Duodenal mucosa (tissue), 2 donors: ENCODE measurements around the gene PRSS16.
"Not testable (repeated sequence)": the region's sequence is repeated elsewhere in the genome, so short reads cannot be mapped to it uniquely, and the experiment has no call there.

Experiments used
- H3K27ac ChIP-seq: one replicate; pipeline ENCODE4 v1.7.0; 2013; ENCODE audit warnings: low read depth, low read length
- H3K27me3 ChIP-seq, 2 donors: one replicate each; pipeline ENCODE4 v1.7.0; 2013; ENCODE audit warnings: low read length in 2 of 2, control low read depth in 1 of 2; ENCODE audit not compliant: insufficient read depth in 2 of 2, control insufficient read depth in 1 of 2
- H3K36me3 ChIP-seq, 2 donors: one replicate each; pipeline ENCODE4 v1.7.0; 2013; ENCODE audit warnings: low read length in 2 of 2, control low read depth in 1 of 2; ENCODE audit not compliant: insufficient read depth in 2 of 2, control insufficient read depth in 1 of 2
- H3K4me1 ChIP-seq, 2 donors: one replicate each; pipeline ENCODE4 v1.7.0; 2013; ENCODE audit warnings: low read length in 2 of 2, control low read depth in 1 of 2; ENCODE audit not compliant: insufficient read depth in 2 of 2, control insufficient read depth in 1 of 2
- H3K4me3 ChIP-seq, 2 donors: one replicate each; pipeline ENCODE4 v1.7.0; 2013; ENCODE audit warnings: low read length in 2 of 2, low read depth in 1 of 2
- H3K9ac ChIP-seq, 2 donors: one replicate each; pipeline ENCODE4 v1.7.0; 2013; ENCODE audit warnings: low read length in 2 of 2, low read depth in 1 of 2
- H3K9me3 ChIP-seq, 2 donors: one replicate each; pipeline ENCODE4 v1.7.0; 2013; ENCODE audit warnings: low read length in 2 of 2, control low read depth in 1 of 2; ENCODE audit not compliant: control insufficient read depth in 1 of 2

Gene PRSS16

DNA sequence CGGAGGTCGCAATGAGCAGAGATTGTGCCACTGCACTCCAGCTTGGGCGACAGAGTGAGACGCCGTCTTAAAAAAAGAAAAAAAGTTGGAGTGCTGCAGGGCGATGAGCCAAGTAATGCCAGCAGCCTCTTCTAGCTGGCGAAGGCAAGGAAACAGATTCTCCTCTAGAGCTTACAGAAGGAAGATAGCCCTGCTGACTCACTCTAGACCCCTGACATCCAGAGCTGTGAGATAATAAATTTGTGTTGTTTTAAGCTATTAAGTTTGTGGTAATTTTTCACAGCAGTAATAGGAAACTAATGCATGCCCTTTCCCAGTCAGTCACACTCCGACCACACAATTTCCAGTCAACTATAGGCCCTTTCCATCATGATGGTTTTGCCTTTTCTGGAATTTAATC lies 16.4 kb downstream of the PRSS16 start:
- Histone ChIP-seq H3K27me3 (peaks cover 20 to 39% of the 10 kb centered on the region in 2 donors), H3K4me3 (no peak overlapping the region), H3K27ac (no peak overlapping the region), H3K9me3 (no peaks in the 10 kb centered on the region), H3K4me1 (no peaks in the 10 kb centered on the region), H3K36me3 (no peaks in the 10 kb centered on the region), H3K9ac (no peak overlapping the region)

DNA sequence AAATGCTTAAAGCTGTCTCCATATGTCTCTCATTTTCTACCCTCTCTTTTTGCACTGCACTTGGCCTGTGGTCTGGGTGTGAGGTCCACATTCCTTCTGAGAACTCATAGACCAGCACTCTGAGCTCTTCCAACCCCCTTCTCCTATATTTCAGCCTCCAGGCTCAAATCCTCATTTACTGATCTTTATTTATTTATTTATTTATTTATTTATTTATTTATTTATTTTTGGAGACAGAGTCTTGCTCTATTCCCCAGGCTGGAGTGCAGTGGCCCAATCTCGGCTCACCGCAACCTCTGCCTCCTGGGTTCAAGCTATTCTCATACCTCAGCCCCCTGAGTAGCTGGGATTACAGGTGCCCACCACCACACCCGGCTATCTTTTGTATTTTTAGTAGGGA lies 19.5 kb downstream of the PRSS16 start:
- not testable (repeated sequence) for H3K4me1 ChIP-seq, H3K4me3 ChIP-seq, H3K36me3 ChIP-seq, H3K27ac ChIP-seq, H3K9ac ChIP-seq, H3K9me3 ChIP-seq
- H3K27me3 ChIP-seq = peaks cover 26 to 27% of the 10 kb centered on the region in 2 donors

DNA sequence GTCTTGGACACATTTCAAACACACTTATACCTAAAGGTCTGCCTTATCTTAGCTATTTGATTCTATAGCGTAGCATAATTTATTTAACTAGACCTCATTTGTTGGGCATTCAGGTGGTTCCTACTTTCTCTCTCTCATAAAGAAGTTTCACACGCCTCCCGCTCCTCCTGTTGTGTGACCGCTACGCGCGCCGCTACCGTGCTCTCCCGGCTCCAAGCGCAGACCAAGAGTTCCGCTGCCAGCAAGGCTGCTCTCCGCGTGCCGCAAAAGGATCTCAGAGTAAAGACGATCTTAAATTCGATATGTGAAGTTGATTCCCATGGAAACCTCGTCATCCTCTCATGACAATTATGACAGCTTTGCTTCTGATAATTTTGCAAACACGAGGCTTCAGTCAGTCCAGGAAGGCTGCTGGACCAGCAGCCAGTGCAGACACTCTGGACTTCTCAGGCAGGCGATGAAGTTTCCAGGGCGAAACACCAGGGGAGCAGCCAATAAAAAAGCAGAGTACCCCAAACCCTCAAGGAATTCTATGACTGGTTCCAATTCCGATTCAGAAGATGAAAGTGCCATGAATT lies 20.4 kb downstream of the PRSS16 start:
- Histone ChIP-seq H3K9me3 (no peaks in the 10 kb centered on the region), H3K9ac (no peak overlapping the region), H3K4me3 (no peak overlapping the region), H3K27me3 (peaks cover 33 to 34% of the 10 kb centered on the region in 2 donors), H3K27ac (no peak overlapping the region), H3K4me1 (no peaks in the 10 kb centered on the region), H3K36me3 (no peaks in the 10 kb centered on the region)

DNA sequence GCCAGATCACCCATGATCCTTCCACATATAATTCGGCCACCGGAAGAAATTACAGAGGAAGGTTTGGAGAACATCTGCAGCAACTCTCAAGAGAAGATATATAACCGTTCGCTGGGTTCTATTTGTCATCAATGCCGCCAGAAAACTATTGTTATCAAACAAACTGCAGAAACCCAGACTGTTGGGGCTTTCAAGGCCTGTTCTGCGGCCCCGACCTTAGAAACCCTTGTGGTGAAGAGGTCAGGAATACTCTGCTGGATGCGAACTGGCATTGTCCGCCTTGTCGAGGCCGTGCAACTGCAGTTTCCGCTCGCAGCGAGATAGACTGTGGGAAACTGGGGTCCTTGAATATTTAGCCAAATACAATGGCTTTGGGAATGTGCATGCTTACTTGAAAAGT lies 21.3 kb downstream of the PRSS16 start:
- no peaks in the 10 kb centered on the region for H3K9me3 ChIP-seq
- H3K36me3 ChIP-seq = no peaks in the 10 kb centered on the region
- H3K27me3 ChIP-seq = peaks cover 30 to 40% of the 10 kb centered on the region in 2 donors
- no peak overlapping the region for H3K27ac ChIP-seq
- H3K4me3 ChIP-seq = no peak overlapping the region
- no peak overlapping the region for H3K9ac ChIP-seq
- H3K4me1 ChIP-seq = no peaks in the 10 kb centered on the region

DNA sequence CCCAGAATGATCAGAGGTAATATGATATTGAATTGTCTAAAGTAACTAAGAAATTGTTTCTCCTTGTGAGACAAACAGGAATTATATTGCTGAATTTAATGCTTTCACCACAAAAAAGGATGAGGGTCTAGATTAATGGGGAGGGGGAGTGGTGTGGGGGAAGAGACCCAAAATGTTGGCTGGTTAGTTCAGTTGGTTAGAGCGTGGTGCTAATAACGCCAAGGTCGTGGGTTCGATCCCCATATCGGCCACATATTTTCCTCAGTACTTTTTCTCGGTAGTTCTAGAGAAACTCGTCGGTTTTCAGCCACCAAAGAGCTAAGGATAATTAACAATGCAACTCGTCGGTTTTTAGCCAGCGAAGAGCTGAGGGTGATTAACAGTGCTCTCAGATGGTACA lies 26.3 kb downstream of the PRSS16 start:
- Histone ChIP-seq H3K36me3 (no peaks in the 10 kb centered on the region), H3K9me3 (no peaks in the 10 kb centered on the region), H3K27ac (no peak overlapping the region), H3K4me1 (no peaks in the 10 kb centered on the region), H3K27me3 (peaks cover 18 to 46% of the 10 kb centered on the region in 2 donors), H3K9ac (no peak overlapping the region), H3K4me3 (no peak overlapping the region)

DNA sequence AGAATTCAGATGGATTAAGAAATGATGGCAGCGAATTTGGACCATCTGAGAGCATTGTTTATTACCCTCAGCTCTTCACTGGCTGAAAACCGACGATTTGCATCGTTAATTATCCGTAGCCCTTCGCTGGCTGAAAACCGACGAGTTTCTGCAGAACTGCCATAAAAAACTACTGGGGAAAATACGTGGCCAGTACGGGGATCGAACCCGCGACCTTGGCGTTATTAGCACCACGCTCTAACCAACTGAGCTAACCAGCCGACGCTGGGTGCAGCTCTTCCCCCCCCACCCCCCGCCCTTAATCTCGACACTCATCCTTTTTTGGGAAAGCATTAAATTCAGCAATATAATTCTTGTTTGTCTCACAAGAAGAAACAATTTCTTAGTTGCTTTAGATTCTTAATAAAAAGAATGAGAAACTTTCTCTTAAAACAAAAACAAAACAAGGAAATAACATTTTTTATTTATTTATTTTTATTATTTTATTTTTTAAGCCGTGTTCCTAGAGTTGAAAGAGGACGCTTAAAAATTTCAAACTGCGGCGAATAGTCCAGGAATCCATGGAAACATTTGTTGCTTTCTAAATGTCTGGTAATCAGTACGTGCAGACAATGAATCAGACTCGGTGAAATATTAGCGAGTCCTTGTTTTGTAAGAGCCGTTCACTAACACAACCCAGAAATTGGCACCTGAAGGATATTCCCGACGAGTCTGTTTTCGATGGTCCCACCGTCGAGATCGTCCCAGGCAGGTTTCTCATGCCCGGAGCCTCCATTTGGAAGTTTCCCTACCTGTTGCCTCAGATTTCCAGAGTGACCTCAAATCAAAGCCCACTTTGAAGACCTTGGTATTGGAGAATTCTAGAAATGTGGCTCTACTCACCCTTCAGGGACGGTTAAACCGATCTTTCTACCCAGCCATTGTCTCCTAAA lies 27.8 kb downstream of the PRSS16 start:
- Histone ChIP-seq H3K36me3 (no peaks in the 10 kb centered on the region), H3K4me3 (no peak overlapping the region), H3K9me3 (no peaks in the 10 kb centered on the region), H3K4me1 (no peaks in the 10 kb centered on the region), H3K27me3 (peaks cover 21 to 57% of the 10 kb centered on the region in 2 donors), H3K9ac (no peak overlapping the region), H3K27ac (no peak overlapping the region)

DNA sequence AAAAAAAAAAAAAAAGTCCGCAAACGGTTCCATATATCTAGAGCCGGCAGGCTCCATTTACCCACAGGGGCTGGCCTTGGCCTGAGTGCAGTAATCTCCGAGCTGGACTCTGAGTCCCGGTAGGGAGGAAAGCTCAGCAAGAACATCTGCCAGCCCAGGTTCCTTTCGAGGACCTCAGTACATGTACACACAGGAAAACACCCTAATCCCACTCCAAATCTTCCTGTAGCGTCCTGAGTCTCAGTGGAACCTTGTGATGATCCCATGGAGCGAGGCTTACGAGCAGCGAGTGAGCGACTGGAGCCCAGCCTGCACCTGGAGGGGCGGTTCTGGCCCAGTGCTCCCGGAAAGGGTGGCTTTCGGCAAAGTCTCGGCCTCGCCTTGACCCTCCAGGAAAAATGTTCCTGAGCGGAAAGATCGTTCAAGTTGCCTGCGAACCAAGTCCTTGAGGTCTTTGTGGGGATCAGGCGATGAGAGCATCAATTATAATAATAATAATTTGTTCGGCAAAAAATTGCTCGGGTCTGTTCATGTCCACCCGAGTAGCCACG lies 32.1 kb downstream of the PRSS16 start:
- Histone ChIP-seq H3K9ac (no peak overlapping the region), H3K9me3 (peaks cover 0 to 3% of the 10 kb centered on the region in 2 donors), H3K27ac (no peak overlapping the region), H3K27me3 (peaks cover 36 to 73% of the 10 kb centered on the region in 2 donors), H3K4me3 (peak overlapping the region in 1 of 2 donors; percentile 45), H3K4me1 (no peaks in the 10 kb centered on the region), H3K36me3 (no peaks in the 10 kb centered on the region)

DNA sequence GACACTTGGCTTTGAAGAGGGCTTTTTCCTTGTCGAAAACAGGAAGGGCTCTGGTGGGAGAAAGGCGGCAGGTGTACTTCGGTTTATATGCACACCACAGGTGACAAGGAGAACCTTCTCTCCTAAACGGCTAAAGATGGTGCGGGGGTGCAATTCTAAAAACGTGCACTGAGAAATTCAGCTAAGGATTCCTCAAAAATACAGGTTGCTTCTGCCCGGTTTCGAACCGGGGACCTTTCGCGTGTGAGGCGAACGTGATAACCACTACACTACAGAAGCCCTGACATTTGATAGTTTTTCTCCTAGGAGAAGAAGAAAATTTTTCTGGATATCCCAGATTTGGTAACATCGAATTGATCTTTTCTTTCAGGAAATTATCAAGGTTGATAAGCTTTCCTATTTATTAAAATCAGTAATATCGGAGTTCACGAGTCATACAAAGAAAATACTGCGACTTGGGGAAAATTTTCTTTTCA lies 32.6 kb downstream of the PRSS16 start:
- Histone ChIP-seq H3K9me3 (peaks cover 0 to 3% of the 10 kb centered on the region in 2 donors), H3K9ac (no peak overlapping the region), H3K4me3 (peak overlapping the region in 1 of 2 donors; percentile 45), H3K27me3 (peaks cover 40 to 69% of the 10 kb centered on the region in 2 donors), H3K27ac (no peak overlapping the region), H3K4me1 (no peaks in the 10 kb centered on the region), H3K36me3 (no peaks in the 10 kb centered on the region)

DNA sequence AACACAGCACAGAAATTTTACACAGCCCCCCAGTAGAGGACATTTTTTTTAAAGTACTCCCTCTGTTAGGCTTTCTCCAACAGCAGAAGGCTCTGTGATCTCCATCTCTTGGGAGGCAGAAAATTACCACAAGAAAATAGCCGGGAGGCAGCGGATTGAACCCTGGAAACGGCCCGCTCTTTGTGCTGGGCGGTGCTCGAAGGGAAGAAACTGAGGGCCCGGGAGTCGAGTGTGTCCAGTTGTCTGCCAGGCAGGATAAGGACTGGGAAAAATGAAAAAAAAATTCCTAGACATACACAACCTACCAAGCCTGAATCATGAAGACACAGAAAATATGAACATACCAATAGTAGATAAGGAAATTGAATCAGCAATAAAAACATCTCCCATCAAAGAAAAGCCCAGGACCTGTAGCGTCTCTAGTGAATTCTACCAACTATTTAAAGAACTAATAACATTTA lies 33.1 kb downstream of the PRSS16 start:
- no peak overlapping the region for H3K4me3 ChIP-seq

DNA sequence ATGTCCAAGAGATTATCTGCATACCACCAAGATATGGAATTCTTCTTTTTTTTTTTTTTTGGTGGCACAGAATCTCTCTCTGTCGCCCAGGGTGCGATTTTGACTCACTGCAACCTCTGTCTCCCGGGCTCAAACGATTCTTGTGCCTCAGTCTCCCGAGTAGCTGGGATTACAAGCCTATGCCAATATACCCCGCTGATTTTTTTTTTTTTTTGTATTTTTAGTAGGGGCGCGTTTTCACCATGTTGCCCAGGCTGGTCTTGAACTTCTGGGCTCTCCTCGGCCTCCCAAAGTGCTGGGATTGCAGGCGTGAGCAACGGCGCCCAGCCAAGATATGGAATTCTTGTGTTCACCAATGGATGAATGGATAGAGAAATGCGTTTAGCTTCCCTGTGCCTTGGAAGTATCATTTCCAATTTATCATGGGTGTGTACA lies 33.6 kb downstream of the PRSS16 start:
- H3K9me3 ChIP-seq = peaks cover 0 to 3% of the 10 kb centered on the region in 2 donors
- peaks cover 43 to 67% of the 10 kb centered on the region in 2 donors for H3K27me3 ChIP-seq
- no peak overlapping the region for H3K9ac ChIP-seq
- no peak overlapping the region for H3K4me3 ChIP-seq
- no peak overlapping the region for H3K27ac ChIP-seq
- H3K36me3 ChIP-seq = no peaks in the 10 kb centered on the region
- H3K4me1 ChIP-seq = no peaks in the 10 kb centered on the region

More for the DNA sequence above, 33.1 kb downstream of the PRSS16 start:
- Histone ChIP-seq H3K27ac (no peak overlapping the region), H3K27me3 (peaks cover 43 to 67% of the 10 kb centered on the region in 2 donors), H3K36me3 (no peaks in the 10 kb centered on the region), H3K4me1 (no peaks in the 10 kb centered on the region), H3K9me3 (peaks cover 0 to 3% of the 10 kb centered on the region in 2 donors), H3K9ac (no peak overlapping the region)
